ENCODE results near the gene NDUFA11.

NDUFA11 gene

DNA sequence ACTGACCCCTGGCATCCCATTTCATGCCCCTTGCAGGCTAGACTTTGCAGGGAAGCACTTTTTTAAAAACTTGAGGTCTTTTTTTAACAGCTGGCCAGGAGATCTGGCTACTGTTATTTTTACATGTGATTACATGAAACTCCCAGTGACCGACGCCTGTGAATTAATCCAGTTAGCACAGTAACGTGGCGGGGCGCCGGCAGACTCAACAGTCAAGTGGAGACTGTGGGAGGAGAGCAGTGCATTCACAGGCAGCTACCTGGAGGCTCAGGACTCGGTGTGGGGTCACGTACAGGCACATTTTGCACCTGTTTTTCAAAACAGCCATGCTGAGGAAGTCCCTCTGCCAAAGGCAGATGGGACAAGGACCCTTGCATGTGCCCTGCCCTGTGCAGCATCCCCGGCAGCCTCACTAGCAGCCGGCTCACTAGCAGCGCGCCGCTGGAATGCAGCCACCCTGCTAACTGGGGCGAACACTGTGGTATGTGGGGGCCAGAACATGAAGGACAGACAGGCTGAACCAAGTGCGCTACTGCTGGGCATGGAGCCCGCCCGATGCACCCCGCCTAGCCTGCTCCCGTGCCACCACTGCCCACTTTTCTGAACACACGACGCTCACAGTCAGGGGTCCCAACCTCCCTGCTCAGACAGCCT is 29.1 kb upstream of the NDUFA11 start:
- DNase-seq (ENCODE audit: low read depth): no peak

DNA sequence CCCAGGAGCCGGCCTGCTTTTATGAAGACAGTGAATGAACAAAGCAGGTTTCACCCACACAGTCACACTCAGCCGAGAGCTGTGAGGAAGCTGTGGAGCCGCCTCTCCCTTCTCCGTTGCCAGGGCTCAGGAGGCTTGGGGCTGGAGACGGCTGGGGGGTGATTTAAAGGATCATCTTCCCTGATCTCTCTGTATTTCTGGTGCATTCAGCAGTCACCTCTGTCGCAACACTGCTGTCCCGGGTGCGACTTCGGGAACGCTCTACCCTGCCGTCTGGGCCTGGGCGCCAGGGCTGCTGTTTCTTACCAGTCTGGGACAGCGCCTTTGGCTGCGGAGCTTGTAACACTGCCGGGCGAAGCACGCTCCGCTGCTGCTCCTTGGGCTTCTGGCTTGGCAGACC is 28.6 kb upstream of the NDUFA11 start:
- DNase-seq (ENCODE audit: low read depth): no peak

DNA sequence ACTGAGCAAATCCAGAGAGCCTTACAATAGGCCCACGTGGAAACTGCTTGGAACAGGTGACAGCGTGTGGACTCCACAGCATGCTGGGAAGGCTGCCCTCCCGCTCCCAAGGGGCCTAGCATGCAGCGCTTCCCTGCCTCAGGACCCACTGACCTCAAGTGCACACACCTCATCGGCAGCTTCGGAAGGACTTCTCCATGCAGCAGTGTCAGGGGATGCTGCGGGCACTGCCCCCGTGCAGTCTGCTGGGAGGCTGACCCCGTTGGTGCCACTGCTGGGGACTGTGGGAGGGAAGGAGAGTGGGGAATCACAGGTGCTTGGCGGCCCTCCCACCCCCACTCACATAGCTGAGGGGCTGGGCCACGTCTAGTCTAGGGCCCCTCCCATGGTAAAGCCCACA is 27.7 kb upstream of the NDUFA11 start:
- no peak for DNase-seq (ENCODE audit: low read depth)

DNA sequence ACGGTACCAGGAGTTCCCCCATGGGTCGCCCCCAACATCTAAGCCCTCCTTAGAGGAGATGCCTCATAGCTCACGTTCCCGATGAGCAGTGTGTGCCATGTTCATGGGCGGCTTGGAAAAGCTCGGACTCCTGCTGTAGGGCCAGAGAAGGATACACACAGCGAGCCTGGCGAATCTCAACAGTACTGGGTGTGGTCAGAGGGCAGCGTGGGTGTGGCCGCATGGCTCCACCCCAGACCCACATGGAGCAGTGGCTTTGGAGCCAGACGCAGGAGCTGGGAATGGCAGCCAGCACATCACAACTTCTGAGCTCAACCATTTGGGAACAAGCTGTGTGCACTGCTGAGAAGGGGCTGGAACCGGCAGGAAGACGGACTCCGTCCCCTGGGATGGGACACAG is 26.0 kb upstream of the NDUFA11 start:
- no peak for DNase-seq (ENCODE audit: low read depth)

DNA sequence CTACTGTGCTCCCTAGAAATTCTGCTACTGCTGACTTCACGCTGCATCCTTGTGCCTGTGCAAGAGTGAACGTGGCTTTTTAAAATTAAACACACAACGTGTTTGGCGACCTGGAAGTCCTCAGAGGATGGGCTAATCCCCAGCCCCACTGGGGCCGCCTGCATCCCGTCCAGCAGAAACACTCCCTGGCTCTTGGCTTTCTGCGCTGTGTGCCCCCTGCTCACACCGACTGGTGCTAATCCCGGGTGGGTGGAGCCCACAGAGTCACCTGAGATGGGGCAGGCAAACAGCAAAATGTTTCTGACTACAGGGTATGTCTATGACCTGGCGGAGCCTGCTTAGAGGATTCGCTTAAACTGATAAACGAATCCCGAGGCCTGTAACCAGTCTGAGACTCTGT is 25.6 kb upstream of the NDUFA11 start:
- DNase-seq (ENCODE audit: low read depth): no peak

DNA sequence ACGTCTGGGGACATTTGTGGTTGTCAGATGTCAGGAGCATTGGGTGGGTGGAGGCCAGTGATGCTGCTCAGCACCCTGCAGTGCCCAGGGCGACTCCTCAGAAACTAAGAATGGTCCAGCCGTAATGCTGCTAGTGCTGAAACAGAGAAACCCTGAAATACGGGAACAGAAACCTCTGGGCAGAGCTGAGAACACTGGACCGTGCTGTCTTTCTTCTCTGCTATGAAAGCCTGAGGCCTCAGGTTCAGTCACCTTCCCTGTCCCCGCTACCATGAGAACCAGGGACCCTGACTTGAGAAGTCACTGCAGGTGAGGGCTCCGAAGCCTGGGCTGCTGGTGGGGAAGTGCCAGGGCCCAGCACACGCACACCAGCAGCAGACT is 23.8 kb upstream of the NDUFA11 start:
- no peak for DNase-seq (ENCODE audit: low read depth)

DNA sequence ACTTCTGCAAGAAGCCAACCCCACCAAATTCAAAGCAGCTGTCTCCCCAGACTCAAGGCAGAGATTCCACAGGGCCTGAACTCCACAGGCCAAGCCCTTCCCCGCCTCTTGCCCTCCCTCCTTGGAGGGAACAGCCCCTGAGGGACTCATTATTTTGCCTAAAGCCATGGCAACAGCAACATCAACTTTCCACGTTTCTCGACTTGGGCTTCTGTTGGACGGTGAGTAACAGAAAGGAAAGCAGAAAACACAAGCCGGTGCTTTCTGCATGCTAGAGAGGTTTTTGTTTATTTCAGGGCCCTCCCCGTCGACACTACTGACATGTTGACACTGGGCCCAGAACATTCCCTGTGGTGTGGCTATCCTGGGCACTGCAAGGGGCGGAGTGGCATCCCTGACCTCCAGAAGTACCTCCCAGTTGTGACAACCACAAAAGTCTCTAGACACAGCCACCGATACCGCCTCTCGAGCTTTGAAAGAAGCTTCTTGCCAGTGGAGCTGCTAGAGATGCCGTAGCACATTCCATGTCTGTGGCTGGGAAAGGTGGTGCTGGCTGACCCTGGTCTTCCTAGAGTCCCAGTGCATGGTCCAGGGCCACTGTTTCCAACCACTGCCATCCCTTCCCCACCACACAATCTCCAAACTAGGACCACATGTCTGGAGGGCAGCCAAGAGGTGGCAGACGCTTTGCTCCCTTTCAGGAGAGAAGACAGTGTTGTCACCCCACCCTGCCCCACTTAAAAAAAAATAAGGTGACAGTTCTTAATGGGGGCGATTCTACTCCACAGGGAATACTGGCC is 23.3 kb upstream of the NDUFA11 start:
- no peak for DNase-seq (ENCODE audit: low read depth)

DNA sequence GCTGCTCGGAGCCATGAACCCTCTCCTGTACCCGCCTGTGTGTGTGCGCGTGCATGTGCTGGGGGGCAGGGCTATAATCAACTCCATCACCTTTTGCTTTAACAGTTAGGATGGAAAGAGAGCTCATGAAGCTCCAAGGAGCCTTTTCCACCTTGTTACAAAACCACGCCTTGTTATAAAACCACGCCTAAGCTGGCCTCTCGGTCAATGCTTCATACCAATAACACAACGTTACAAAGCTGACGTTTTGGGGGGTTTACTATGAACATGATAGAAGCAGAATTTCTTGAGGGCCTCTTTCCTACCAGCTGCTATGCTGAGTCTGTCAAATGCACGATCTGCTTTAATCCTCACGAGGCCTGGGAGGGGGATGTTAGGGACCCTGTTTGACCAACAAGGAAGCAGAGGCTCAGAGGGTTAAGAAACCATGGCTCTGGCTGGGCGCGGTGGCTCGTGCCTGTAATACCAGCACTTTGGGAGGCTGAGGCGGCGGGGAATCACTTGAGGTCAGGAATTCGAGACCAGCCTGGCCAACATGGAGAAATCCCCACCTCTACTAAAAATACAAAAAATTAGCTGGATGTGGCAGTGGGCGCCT is 22.3 kb upstream of the NDUFA11 start:
- no peak for DNase-seq (ENCODE audit: low read depth)

DNA sequence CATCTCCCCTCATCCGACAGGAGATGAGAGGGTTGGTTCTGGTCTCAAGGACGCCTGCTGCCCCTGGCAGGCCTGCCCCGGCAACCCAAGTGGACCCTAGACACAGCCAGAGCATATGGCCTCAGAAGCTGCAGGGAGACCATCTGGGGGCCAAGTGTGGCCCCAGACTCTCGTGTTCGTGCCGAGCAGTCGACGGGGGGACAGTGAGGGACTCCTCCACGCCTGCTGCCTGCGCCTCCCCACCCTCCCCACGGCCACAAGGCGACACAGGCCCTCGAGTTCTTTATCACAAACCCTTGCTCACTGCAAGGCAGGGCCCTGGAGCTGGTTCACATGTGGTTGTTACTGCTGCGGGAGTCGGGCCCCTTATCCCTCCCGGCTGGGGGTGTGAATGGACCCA is 19.8 kb upstream of the NDUFA11 start:
- no peak for DNase-seq (ENCODE audit: low read depth)

DNA sequence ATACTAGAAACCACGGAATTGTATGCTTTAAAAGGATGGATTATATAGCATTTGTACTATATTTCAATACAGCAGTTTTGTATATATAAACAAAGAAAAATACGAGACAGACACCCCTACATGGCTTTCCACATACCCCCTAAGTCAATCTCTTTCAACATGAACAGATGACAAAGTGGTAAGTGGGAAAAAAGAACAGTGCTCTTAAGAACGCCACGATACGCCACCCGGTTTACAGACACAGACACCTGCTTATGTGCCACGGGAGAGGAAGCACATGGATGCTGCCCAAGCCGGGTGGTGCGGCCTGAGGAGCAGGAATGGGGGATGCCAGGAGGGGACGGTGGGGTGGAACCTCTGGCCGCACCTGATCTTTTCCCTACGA is 18.6 kb upstream of the NDUFA11 start:
- DNase-seq (ENCODE audit: low read depth): no peak

DNA sequence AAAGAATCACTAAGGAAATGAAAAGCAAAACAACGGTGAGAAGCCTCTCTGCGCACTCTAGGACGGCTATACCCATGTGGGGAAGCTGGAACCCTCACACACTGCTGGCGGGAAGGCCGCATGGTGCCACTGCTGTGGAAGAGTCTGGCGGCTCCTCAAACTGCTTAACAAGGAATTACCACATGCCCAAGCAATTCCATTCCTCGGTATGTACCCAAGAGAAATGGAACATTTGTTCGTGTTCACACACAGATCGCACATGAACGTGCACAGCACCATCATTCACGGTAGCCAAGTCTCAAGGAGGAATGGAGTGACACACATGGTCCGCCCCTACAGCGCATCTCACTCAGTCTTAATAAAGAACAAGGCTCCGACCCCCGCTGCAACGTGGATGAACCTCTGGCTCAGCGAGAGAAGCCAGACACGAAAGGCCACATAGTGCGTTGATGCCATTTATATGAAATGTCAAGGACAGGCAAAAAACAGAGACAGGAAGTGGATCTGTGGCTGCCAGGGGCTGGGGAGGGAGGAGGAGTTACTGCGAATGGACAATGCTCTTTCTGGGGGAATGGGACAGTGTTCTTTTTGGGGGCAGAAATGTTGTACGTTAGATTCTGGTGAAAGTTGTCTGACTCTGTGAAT is 18.0 kb upstream of the NDUFA11 start:
- DNase-seq (ENCODE audit: low read depth): no peak

DNA sequence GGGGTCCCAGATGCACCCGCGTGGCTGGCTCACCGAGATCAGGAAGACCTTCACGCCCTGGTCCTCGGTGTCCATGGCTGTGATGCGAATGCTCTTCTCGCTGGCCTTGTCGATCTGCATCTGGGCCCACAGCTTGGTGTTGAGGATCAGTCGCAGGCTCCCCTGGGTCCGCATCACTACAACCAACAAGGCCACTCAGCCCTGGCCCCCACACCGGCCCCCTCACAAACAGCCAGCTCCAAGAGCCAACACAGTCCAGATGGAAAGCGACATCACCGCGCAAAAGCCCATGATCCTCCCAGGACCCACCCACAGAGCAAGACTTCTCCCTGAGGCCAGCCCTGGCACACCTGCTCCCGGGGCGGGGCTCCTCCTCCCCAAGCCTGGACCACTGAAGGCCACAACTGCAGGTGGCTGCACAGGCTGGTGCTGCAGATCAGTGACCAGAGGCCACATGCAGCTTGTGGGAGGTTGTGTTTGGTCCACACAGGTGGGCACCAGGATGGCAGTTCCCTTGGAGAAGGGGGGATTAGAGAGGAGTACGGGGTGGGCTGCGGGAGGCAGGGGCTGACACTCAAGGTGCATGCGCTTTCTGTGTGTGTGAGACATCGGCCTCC is 15.0 kb upstream of the NDUFA11 start:
- no peak for DNase-seq (ENCODE audit: low read depth)

DNA sequence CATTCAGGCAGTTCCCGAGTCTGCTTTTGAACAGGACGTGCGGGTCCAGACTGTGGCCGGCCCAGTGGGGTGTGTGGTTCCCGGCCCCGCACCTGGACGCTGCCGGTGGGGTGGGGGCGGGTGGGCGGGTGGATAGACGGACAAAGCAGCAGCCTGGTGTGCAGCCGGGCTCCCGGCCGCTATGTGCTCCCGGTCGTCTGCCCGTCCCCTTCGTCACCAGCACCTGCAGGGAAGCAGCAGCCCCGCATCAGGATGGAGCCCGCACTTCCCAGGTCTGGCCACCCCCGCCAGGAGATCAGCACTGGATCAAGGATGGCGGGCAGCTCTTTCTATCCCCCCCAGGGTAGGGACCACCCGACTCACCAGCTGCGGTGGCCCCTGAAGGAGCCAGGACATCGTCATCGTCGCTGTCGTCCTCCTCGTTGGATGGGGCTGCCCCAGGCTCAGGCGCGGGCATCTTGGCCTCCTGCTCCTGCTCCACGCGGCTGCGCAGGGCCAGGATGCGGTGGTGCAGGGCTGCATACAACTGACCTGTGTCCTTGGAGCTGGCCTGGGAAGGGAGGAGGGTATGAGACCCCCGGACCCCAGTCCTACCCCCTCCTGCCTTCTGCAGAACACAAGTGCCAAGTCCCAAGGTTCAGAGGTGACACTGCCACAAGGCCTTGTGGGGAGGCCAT is 14.0 kb upstream of the NDUFA11 start:
- no peak for DNase-seq (ENCODE audit: low read depth)

DNA sequence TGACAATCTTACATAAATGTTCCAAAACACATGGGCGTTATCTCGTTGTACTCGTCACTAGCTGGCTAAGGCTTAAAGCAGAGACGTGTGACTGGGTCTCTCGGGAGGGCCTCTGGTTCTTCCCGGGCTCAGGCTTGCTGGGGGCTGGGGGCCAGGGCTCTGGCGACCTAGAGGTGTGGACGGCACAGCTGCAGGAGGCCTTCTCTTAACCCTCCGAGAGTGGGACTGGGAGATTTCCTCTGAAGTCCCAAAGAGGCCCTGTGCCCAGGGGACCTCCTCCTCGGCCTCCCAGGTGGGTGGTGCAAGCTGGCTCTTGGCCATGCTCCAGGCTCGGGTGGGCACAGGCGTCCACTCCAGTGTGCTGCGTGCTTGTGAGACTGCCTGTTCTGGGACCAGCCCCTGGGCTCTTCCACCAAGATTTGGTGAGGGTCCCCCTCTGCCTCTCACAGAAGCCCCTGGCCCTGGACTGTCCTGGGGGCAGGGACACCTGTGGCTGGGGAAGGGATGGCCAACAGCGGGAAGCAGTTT is 12.7 kb upstream of the NDUFA11 start:
- no peak for DNase-seq (ENCODE audit: low read depth)

DNA sequence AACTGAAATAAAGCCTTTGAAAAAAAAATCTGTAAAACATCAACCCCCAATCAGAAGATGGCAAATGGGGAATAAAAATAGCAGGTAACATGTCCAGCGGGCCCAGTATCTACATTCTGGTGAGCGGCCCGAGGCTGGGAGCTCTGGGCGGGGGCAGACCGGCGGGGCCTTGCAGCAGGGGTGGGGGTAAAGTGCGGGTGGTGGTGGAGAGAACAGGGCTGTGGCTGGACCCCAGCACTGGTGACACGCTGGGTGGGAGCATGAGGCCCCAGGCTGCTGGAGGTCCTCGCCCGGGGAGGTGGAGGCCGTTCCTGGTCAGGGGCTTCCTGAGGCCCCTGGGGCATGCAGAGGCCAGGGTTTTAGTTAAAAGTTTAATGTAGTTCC is 12.2 kb upstream of the NDUFA11 start:
- no peak for DNase-seq (ENCODE audit: low read depth)

DNA sequence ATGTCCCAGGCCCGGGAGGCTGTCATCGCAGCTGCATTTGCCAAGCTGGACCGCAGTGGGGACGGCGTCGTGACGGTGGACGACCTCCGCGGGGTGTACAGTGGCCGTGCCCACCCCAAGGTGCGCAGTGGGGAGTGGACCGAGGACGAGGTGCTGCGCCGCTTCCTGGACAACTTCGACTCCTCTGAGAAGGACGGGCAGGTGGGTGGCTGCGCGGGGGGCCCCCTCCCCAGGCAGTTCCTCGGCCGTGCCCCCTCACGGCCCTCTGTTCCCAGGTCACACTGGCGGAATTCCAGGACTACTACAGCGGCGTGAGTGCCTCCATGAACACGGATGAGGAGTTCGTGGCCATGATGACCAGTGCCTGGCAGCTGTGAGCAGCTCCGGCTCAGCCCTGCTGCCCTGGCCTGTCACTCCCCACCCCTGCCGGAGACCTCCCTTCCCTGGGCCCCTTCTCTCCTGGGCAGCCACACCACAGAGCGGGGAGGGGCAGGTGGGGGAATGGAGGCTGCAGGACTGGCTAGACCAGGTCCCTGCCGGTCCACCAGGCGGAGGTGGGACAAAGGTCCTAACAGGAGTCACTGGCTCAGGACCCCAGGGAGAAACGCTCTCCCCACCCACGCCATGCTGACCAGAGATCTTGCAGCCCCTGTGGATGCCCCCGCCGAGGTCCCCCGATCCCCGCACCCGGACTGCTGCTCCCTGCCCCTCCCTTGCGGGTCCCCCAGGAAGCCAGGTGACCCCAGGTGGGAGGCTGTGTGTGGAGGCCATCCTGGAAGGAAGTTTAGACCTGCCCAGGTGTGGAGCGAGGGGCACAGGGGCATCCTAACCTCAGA is 11.6 kb upstream of the NDUFA11 start:
- DNase-seq (ENCODE audit: low read depth): no peak

DNA sequence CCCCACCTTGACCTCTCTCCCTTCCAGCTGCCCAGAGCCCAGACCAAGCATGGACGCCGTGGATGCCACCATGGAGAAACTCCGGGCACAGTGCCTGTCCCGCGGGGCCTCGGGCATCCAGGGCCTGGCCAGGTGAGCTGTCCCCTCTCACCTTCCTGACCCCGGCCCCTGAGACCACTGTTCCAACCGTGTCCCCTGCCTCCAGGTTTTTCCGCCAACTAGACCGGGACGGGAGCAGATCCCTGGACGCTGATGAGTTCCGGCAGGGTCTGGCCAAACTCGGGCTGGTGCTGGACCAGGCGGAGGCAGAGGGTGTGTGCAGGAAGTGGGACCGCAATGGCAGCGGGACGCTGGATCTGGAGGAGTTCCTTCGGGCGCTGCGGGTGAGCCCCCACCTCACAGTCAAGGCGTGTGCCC is 10.8 kb upstream of the NDUFA11 start:
- DNase-seq (ENCODE audit: low read depth): no peak

DNA sequence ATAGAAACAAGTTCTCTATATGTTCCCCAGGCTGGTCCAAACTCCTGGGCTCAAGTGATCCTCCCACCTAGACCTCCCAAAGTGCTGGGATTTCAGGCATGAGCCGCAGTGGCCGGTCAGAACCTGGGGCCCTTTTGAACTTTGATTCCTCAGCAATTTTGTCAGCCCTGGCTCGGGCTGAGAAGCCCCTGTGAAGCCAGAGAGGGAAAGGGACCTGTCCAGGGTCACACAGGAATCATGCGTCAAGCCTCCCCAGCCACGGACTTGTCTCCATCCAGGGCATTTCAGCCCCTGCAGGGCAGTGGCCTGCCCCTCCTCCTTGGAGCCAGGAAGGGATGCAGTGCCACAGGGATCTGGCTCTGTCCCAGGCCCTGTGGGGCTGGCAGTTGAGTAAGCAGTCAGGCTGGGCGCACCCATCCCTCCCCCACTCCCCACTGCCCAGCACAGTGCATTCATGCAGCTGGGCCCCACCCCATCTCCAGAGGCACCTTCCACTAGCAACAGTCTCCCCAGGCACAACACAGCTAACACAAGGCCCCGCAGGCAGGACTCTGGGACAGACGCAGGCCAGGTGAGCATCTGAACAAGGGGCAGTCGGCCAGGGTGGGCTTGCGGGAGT is 10.3 kb upstream of the NDUFA11 start, which contains the start of gene CAPS:
Gene CAPS (plus strand): TSS at position 516 of the 619 bp plus-strand sequence. CDS start 153 bp downstream, outside the sequence.
- DNase-seq (ENCODE audit: low read depth): no peak

DNA sequence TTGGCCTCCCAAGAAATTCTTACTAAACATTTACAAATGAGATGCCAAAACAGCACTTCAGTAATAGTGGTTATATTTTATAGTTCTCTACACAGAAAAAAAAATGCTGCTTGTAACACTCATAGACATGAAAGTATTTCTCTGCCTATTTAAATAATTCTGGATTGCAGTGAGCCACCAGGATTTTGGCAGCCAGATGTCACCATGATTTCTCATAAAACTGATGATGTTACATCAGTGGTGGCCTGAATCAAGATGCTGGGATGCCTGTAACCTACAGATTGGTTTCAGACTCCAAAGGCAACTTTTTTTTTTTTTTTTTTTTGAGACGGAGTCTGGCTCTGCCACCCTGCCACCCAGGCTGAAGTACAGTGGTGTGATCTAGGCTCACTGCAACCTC is 7.8 kb upstream of the NDUFA11 start:
- DNase-seq (ENCODE audit: low read depth): no peak

DNA sequence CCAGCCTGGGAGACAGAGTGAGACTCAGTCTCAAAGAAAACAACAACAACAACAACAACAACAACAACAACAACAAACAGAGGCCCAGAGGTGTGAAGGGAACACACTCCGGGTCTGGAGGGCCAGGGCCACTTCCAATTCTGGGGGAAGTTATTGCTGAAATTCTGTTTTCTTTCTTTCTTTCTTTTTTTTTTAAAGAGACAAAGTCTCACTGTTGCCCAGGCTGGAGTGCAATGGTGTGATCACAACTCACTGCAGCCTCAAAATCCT is 7.0 kb upstream of the NDUFA11 start:
- DNase-seq (ENCODE audit: low read depth): no peak

Data from stimulated activated CD8-positive, alpha-beta memory T cell treated with anti-CD3 and anti-CD28 coated beads, Interleukin-15, amount 100 ng/mL, for 1 hour (primary cell).